Measurements from ENCODE around the gene ZDHHC4.

The ZDHHC4 gene

DNA sequence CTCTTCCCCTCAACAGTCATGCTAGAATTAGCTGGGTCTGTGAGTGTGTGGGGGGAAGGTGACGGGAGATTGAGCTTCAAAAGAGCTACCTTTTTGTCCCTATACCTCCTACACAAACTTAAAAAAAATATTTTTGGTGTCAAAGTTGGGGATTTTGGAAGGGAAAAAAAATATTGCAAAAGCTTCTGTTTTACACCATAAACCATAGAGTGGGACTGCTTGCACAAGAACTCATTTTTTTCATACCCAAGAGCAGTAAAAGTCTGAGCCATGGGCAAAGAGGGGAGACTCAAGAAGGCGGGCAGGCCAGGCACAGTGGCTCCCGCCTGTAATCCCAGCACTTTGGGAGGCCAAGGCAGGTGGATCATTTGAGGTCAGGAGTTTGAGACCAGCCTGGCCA lies 9.4 kb upstream of the ZDHHC4 start:
- Histone ChIP-seq H3K4me2 (ENCODE audit: low read depth, low read length) (no peak overlapping the region), H3K9ac (ENCODE audit: low read length) (no peak overlapping the region)

DNA sequence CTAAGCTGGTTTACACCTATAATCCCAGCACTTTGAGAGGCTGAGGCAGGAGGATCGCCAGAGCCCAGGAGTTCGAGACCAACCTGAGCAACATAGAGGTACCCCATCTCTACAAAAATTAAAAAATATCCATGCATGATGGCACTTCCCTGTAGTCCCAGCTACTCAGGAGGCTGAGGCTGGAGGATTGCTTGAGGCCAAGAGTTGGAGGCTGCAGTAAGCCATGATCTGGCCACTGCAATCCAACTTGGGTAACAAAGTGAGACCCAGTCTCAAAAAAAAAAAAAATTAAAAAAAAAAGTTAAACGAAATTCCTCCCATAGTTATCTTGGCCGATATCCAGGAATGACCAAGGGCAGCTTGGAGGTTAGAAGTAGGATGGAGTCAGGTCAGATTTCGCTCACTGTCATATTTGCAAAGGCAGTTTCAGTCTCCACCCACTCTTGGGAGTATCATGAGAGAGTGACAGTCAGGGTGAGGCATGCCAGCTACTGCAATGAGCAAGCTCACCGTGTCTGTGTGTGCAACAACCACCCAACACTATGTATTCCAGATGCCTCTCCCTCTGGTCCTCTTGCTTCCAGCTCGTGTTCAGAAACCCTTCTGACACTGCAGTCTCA lies 6.0 kb upstream of the ZDHHC4 start:
- no peaks in the 10 kb centered on the region for H3K9me2 ChIP-seq (replicated peaks; ENCODE audit: insufficient read depth, low read length)
- no peaks in the 10 kb centered on the region for H4K20me1 ChIP-seq (ENCODE audit: insufficient read depth, low read length)
- H3K27me3 ChIP-seq (replicated peaks; ENCODE audit: insufficient read depth, low read length), result peaks cover 13% of the 10 kb centered on the region
- no peak overlapping the region for H3K9ac ChIP-seq (ENCODE audit: low read length)
- TF ChIP-seq EZH2phosphoT487 (IDR thresholded peaks at IDR 0.05; ENCODE audit: low read length) (no peak), EZH2 (optimal IDR thresholded peaks at IDR 0.05; ENCODE audit: low read depth, low read length) (no peak)
- TF ChIP-seq, protein P1, sequence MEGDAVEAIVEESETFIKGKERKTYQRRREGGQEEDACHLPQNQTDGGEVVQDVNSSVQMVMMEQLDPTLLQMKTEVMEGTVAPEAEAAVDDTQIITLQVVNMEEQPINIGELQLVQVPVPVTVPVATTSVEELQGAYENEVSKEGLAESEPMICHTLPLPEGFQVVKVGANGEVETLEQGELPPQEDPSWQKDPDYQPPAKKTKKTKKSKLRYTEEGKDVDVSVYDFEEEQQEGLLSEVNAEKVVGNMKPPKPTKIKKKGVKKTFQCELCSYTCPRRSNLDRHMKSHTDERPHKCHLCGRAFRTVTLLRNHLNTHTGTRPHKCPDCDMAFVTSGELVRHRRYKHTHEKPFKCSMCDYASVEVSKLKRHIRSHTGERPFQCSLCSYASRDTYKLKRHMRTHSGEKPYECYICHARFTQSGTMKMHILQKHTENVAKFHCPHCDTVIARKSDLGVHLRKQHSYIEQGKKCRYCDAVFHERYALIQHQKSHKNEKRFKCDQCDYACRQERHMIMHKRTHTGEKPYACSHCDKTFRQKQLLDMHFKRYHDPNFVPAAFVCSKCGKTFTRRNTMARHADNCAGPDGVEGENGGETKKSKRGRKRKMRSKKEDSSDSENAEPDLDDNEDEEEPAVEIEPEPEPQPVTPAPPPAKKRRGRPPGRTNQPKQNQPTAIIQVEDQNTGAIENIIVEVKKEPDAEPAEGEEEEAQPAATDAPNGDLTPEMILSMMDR (IDR thresholded peaks at IDR 0.05; ENCODE audit: low read length), result no peak
- 0 out of 2 replicates have a peak, but pooled peaks cover under 1% of the 10 kb centered on the region for H3F3A ChIP-seq (ENCODE audit: insufficient read depth, low read length)
- 0 out of 2 replicates have a peak, but pooled peaks cover 3% of the 10 kb centered on the region for H3K4me1 ChIP-seq (ENCODE audit: low read length)
- no peak overlapping the region for H3K4me3 ChIP-seq (ENCODE audit: low read length)
- no peak overlapping the region for H3K4me2 ChIP-seq (ENCODE audit: low read depth, low read length)
- H3K27ac ChIP-seq (ENCODE audit: low read length), result no peak overlapping the region
- no peak for DNase-seq
- H2AFZ ChIP-seq (ENCODE audit: low read length), result no peak overlapping the region
- no peaks in the 10 kb centered on the region for H3K79me2 ChIP-seq (ENCODE audit: low read length)
- H3K36me3 ChIP-seq (replicated peaks; ENCODE audit: insufficient read depth, low read length), result no peaks in the 10 kb centered on the region
- no peaks in the 10 kb centered on the region for H3K9me3 ChIP-seq (replicated peaks; ENCODE audit: insufficient read depth, low read length)

More for the DNA sequence above, 9.4 kb upstream of the ZDHHC4 start:
- TF ChIP-seq EZH2phosphoT487 (IDR thresholded peaks at IDR 0.05; ENCODE audit: low read length), result no peak
- no peak for TF ChIP-seq EZH2 (optimal IDR thresholded peaks at IDR 0.05; ENCODE audit: low read depth, low read length)
- no peak overlapping the region for H3K27ac ChIP-seq (ENCODE audit: low read length)
- DNase-seq, result no peak
- no peak overlapping the region for H3K4me3 ChIP-seq (ENCODE audit: low read length)
- H2AFZ ChIP-seq (ENCODE audit: low read length), result no peak overlapping the region
- H3K4me1 ChIP-seq (ENCODE audit: low read length), result 0 out of 2 replicates have a peak, but pooled peaks cover 3% of the 10 kb centered on the region
- no peaks in the 10 kb centered on the region for H3K9me2 ChIP-seq (replicated peaks; ENCODE audit: insufficient read depth, low read length)
- peaks cover 13% of the 10 kb centered on the region for H3K27me3 ChIP-seq (replicated peaks; ENCODE audit: insufficient read depth, low read length)
- no peaks in the 10 kb centered on the region for H3K36me3 ChIP-seq (replicated peaks; ENCODE audit: insufficient read depth, low read length)
- H4K20me1 ChIP-seq (ENCODE audit: insufficient read depth, low read length), result no peaks in the 10 kb centered on the region
- no peaks in the 10 kb centered on the region for H3K9me3 ChIP-seq (replicated peaks; ENCODE audit: insufficient read depth, low read length)
- H3K79me2 ChIP-seq (ENCODE audit: low read length), result no peaks in the 10 kb centered on the region
- H3F3A ChIP-seq (ENCODE audit: insufficient read depth, low read length), result no peaks in the 10 kb centered on the region

DNA sequence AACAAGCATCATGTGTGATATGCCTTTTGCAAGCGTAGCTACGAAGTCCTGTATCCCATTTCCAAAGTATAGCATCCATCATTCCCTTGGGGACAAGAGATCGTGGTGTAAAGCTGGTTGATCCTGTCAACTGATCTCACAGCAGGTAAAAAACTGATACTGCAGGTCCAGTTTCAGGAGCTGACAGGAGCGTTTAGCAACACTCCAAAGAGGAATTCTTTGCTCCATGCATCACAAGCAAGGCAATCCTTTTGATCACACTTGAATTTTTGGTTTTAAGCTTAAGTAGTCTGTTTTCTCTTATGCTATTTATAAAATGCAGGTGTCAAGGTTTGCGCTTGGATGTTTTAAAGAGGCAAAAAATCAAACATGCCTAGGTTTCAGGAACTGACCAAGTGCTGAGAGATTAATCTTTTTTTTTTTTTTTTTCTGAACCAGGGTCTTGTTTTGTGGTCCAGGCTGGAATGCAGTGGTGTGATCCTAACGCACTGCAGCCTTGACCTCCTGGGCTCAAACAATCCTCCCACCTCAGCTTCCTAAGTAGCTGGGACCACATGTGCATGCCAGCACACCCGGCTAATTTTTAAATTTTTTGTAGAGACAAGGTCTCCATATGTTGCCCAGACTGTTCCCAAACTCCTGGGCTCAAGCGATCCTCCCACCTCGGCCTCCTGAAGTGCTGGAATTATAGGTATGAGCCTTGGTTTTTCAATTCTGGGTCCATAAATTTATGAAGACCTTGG lies 1.8 kb upstream of the ZDHHC4 start:
- Histone ChIP-seq H3K79me2 (ENCODE audit: low read length) (no peaks in the 10 kb centered on the region), H3K9me3 (replicated peaks; ENCODE audit: insufficient read depth, low read length) (no peaks in the 10 kb centered on the region), H3K9ac (ENCODE audit: low read length) (no peak overlapping the region), H3K27me3 (replicated peaks; ENCODE audit: insufficient read depth, low read length) (no peaks in the 10 kb centered on the region; the same call in 1 of the 2 replicates), H3K4me1 (ENCODE audit: low read length) (0 out of 2 replicates have a peak, but pooled peaks cover 3% of the 10 kb centered on the region), H3K9me2 (replicated peaks; ENCODE audit: insufficient read depth, low read length) (no peaks in the 10 kb centered on the region), H3K4me3 (ENCODE audit: low read length) (no peak overlapping the region), H4K20me1 (ENCODE audit: insufficient read depth, low read length) (no peaks in the 10 kb centered on the region), H3K36me3 (replicated peaks; ENCODE audit: insufficient read depth, low read length) (no peaks in the 10 kb centered on the region), H3F3A (ENCODE audit: insufficient read depth, low read length) (peaks cover 3% of the 10 kb centered on the region; the same call in 1 of the 2 replicates), H3K27ac (ENCODE audit: low read length) (no peak overlapping the region), H3K4me2 (ENCODE audit: low read depth, low read length) (no peak overlapping the region), H2AFZ (ENCODE audit: low read length) (no peak overlapping the region)
- TF ChIP-seq, protein P1 (IDR thresholded peaks at IDR 0.05; ENCODE audit: low read length), result no peak
- TF ChIP-seq EZH2 (optimal IDR thresholded peaks at IDR 0.05; ENCODE audit: low read depth, low read length) (no peak), EZH2phosphoT487 (IDR thresholded peaks at IDR 0.05; ENCODE audit: low read length) (no peak)
- no peak for DNase-seq
